Measurements from ENCODE around the gene RAB5IF.
A peak's percentile ranks its signal among the peaks of the same experiment; 100 is the strongest.

The RAB5IF gene

GRCh38 chr20:36571564-36572504, 33.7 kb upstream of the RAB5IF start:
- peak overlapping the region; percentile 52; the same call in 1 of the 2 replicates for H3K4me3 ChIP-seq (ENCODE audit: low read depth, low read length)
- DNase-seq (ENCODE audit: low read depth) = no peak
- no peak for TF ChIP-seq CTCF (IDR thresholded peaks at IDR 0.05; ENCODE audit: low read depth, low read length, missing control alignments)

- H3K4me3 ChIP-seq (ENCODE audit: low read depth, low read length) = peak overlapping the region; percentile 52
- DNase-seq (ENCODE audit: low read depth) = no peak
- no peak for TF ChIP-seq CTCF (IDR thresholded peaks at IDR 0.05; ENCODE audit: low read depth, low read length, missing control alignments)
These were observed 32.9 kb upstream of the RAB5IF start for GRCh38 chr20:36572701-36573102.

GRCh38 chr20:36573103-36573797, 32.3 kb upstream of the RAB5IF start, which contains the start of gene TGIF2:
TSS of gene TGIF2 (plus strand) at chr20:36573597. CDS start at chr20:36578775, 5,178 bp downstream.
- no peak for DNase-seq (ENCODE audit: low read depth)
- no peak for TF ChIP-seq CTCF (IDR thresholded peaks at IDR 0.05; ENCODE audit: low read depth, low read length, missing control alignments)
- peak within 1 kb of the TSS; percentile 92 for H3K4me3 ChIP-seq (ENCODE audit: low read depth, low read length)

GRCh38 chr20:36573798-36574365, 31.7 kb upstream of the RAB5IF start:
- DNase-seq (ENCODE audit: low read depth) = no peak
- TF ChIP-seq CTCF (IDR thresholded peaks at IDR 0.05; ENCODE audit: low read depth, low read length, missing control alignments) = no peak

GRCh38 chr20:36574366-36575135, 31.0 kb upstream of the RAB5IF start:
- no peak for TF ChIP-seq CTCF (IDR thresholded peaks at IDR 0.05; ENCODE audit: low read depth, low read length, missing control alignments)
- H3K4me3 ChIP-seq (ENCODE audit: low read depth, low read length) = peak overlapping the region; percentile 92
- no peak for DNase-seq (ENCODE audit: low read depth)

More at GRCh38 chr20:36573798-36574365, 31.7 kb upstream of the RAB5IF start:
- H3K4me3 ChIP-seq (ENCODE audit: low read depth, low read length) = peak overlapping the region; percentile 92

GRCh38 chr20:36576081-36576445, 29.5 kb upstream of the RAB5IF start:
- H3K4me3 ChIP-seq (ENCODE audit: low read depth, low read length) = no peak overlapping the region
- TF ChIP-seq CTCF (IDR thresholded peaks at IDR 0.05; ENCODE audit: low read depth, low read length, missing control alignments) = no peak
- DNase-seq (ENCODE audit: low read depth) = no peak

Measured in GM12864 (cell line).